GM12875 (cell line): ENCODE data around the gene SKOR1.

Source experiments
- H3K4me3 ChIP-seq: one replicate; pipeline ENCODE4 v1.5.1; 2011; ENCODE audit warnings: low read depth, low read length, control low read depth
- CTCF ChIP-seq: IDR thresholded peaks from 2 replicates; pipeline ENCODE4 v1.5.1; 2011; ENCODE audit warnings: low read depth, mild to moderate bottlenecking, control low read depth, inconsistent platforms, low read length, moderate library complexity, borderline replicate concordance; ENCODE audit not compliant: insufficient read depth

Gene SKOR1

GRCh38 chr15:67845974-67846373 lies 20.7 kb downstream of the SKOR1 start:
- no peak for TF ChIP-seq CTCF
- H3K4me3 ChIP-seq: no peak overlapping the region

GRCh38 chr15:67849538-67849937 lies 24.2 kb downstream of the SKOR1 start:
- H3K4me3 ChIP-seq: no peak overlapping the region
- no peak for TF ChIP-seq CTCF

GRCh38 chr15:67850336-67850735 lies 25.0 kb downstream of the SKOR1 start:
- no peak overlapping the region for H3K4me3 ChIP-seq
- TF ChIP-seq CTCF: no peak

GRCh38 chr15:67850994-67851571 lies 25.8 kb downstream of the SKOR1 start:
- TF ChIP-seq CTCF: no peak
- H3K4me3 ChIP-seq: no peak overlapping the region

- no peak for TF ChIP-seq CTCF
Measured at GRCh38 chr15:67852418-67852817, 27.1 kb downstream of the SKOR1 start.

GRCh38 chr15:67853454-67853853 lies 28.1 kb downstream of the SKOR1 start:
- H3K4me3 ChIP-seq: no peak overlapping the region
- TF ChIP-seq CTCF: no peak

More at GRCh38 chr15:67852418-67852817, 27.1 kb downstream of the SKOR1 start:
- H3K4me3 ChIP-seq: no peak overlapping the region

GRCh38 chr15:67854358-67854757 lies 29.0 kb downstream of the SKOR1 start:
- no peak for TF ChIP-seq CTCF
- no peak overlapping the region for H3K4me3 ChIP-seq
